Measurements from ENCODE around the gene MAP4K3.
"Not testable (repeated sequence)": the region's sequence is repeated elsewhere in the genome, so short reads cannot be mapped to it uniquely, and the experiment has no call there.

The MAP4K3 gene

GRCh38 chr2:39362595-39362994 is 74.5 kb downstream of the MAP4K3 start:
- DNase-seq: no peak

- no peak for DNase-seq
Measured at GRCh38 chr2:39361511-39361910, 75.6 kb downstream of the MAP4K3 start.

GRCh38 chr2:39360342-39360741 is 76.7 kb downstream of the MAP4K3 start:
- not testable (repeated sequence) for DNase-seq

- no peak for DNase-seq
Measured at GRCh38 chr2:39359453-39360038, 77.5 kb downstream of the MAP4K3 start.

- DNase-seq: no peak
Measured at GRCh38 chr2:39356922-39357639, 80.0 kb downstream of the MAP4K3 start.

GRCh38 chr2:39350658-39351057 is 86.4 kb downstream of the MAP4K3 start:
- DNase-seq: no peak

GRCh38 chr2:39338502-39338901 is 98.6 kb downstream of the MAP4K3 start:
- no peak for DNase-seq

- DNase-seq: no peak
Measured at GRCh38 chr2:39335930-39336329, 101.2 kb downstream of the MAP4K3 start.

GRCh38 chr2:39334978-39335377 is 102.1 kb downstream of the MAP4K3 start:
- no peak for DNase-seq

- no peak for DNase-seq
Measured at GRCh38 chr2:39334529-39334928, 102.6 kb downstream of the MAP4K3 start.

GRCh38 chr2:39326644-39327043 is 110.4 kb downstream of the MAP4K3 start:
- no peak for DNase-seq

GRCh38 chr2:39325966-39326365 is 111.1 kb downstream of the MAP4K3 start:
- DNase-seq: no peak

- not testable (repeated sequence) for DNase-seq
Measured at GRCh38 chr2:39321056-39322035, 115.7 kb downstream of the MAP4K3 start.

GRCh38 chr2:39320162-39320561 is 116.9 kb downstream of the MAP4K3 start:
- DNase-seq: no peak

- no peak for DNase-seq
Measured at GRCh38 chr2:39313575-39313974, 123.5 kb downstream of the MAP4K3 start.

GRCh38 chr2:39311469-39311868 is 125.6 kb downstream of the MAP4K3 start:
- DNase-seq: no peak

GRCh38 chr2:39308778-39309177 is 128.3 kb downstream of the MAP4K3 start:
- DNase-seq: no peak

GRCh38 chr2:39306626-39307025 is 130.5 kb downstream of the MAP4K3 start:
- no peak for DNase-seq

GRCh38 chr2:39304729-39305128 is 132.4 kb downstream of the MAP4K3 start:
- no peak for DNase-seq

GRCh38 chr2:39304200-39304599 is 132.9 kb downstream of the MAP4K3 start:
- no peak for DNase-seq

- DNase-seq: no peak
Measured at GRCh38 chr2:39301352-39301751, 135.7 kb downstream of the MAP4K3 start.

GRCh38 chr2:39300044-39300978 is 136.8 kb downstream of the MAP4K3 start:
- DNase-seq: no peak

Measured in GOT3 (cell line).